Endothelial cell of umbilical vein (primary cell): ENCODE measurements around the gene KCTD17. TPM values are rescaled to one million over a fixed set of nuclear protein-coding genes. Genes with fewer than 3 reads are reported as not detected.

Source experiments
- BruUV-seq: library from RNA; stranded (reverse); fragments of 400-500 nt; replicated peaks from 2 replicates; lab custom pipeline; 2021; lab: Mats Ljungman, UMichigan
- CTCF ChIA-PET: fragments of 300-600, 350-600 bp; sonication (Branson Sonifier 250); formaldehyde crosslinking; loops from one replicate; lab custom pipeline; 2021; ENCODE audit warnings: antibody characterized with exemption, inconsistent platforms; lab: Charles Lee
- POLR2A ChIA-PET: fragments of 300-600, 350-600 bp; sonication (Branson Sonifier 250); formaldehyde crosslinking; loops from one replicate; lab custom pipeline; 2021; ENCODE audit warnings: antibody characterized with exemption, inconsistent platforms; lab: Charles Lee
- DNase-seq: peaks from one replicate; pipeline ENCODE4 v3.0.0-alpha.2; 2011; ENCODE audit warnings: low read depth, low spot score
- FAIRE-seq: peaks from 2 replicates; lab custom pipeline; 2011; peaks lifted over from hg19 to GRCh38; lab: Jason Lieb, UNC
- H2AFZ ChIP-seq: 2 replicates; pipeline ENCODE4 v1.6.0; 2012; ENCODE audit warnings: low read depth, low read length, control low read depth, inconsistent platforms
- H3K27ac ChIP-seq: 2 replicates; pipeline ENCODE4 v1.5.1; 2011; ENCODE audit warnings: low read depth, mild to moderate bottlenecking, control low read depth, low read length, moderate library complexity; ENCODE audit not compliant: insufficient read depth
- H3K27me3 ChIP-seq, 2 experiments: 2 replicates each; pipeline versions ENCODE4 v1.6.0 to v1.6.1; 2011; ENCODE audit warnings: low read length in 2 of 2, mixed read lengths in 1 of 2; ENCODE audit not compliant: control insufficient read depth in 2 of 2, insufficient read depth in 2 of 2
- H3K36me3 ChIP-seq, 2 experiments: 2 replicates in 1 of 2; 3 replicates in 1 of 2; pipeline ENCODE4 v1.5.1; 2011; ENCODE audit warnings: low read length in 2 of 2, mild to moderate bottlenecking in 1 of 2, moderate library complexity in 1 of 2; ENCODE audit not compliant: control insufficient read depth in 2 of 2, insufficient read depth in 2 of 2; ENCODE audit errors: extremely low read depth in 1 of 2
- H3K4me1 ChIP-seq: 3 replicates; pipeline ENCODE4 v1.5.1; 2011; ENCODE audit warnings: mild to moderate bottlenecking, low read length; ENCODE audit not compliant: control insufficient read depth, insufficient read depth; ENCODE audit errors: extremely low read depth
- H3K4me2 ChIP-seq: 2 replicates; pipeline ENCODE4 v1.6.1; 2011; ENCODE audit warnings: low read length, control low read depth, mixed read lengths; ENCODE audit not compliant: insufficient read depth
- H3K4me3 ChIP-seq, 3 experiments: fragments of 200-600 bp in 1 of 3; sonication (generic), shearing (Covaris generic) in 1 of 3; replicated peaks in 1 of 3; 2 replicates each; pipeline ENCODE4 v1.5.1; 2011 to 2016; ENCODE audit warnings: control low read depth in 3 of 3, low read length in 3 of 3, mild to moderate bottlenecking in 2 of 3, inconsistent platforms in 1 of 3, low read depth in 1 of 3, moderate library complexity in 1 of 3; ENCODE audit not compliant: insufficient read depth in 1 of 3
- H3K79me2 ChIP-seq: 2 replicates; pipeline ENCODE4 v1.6.0; 2012; ENCODE audit warnings: low read length, inconsistent platforms; ENCODE audit not compliant: control insufficient read depth, insufficient read depth
- H3K9ac ChIP-seq: replicated peaks from 2 replicates; pipeline ENCODE3; 2011; ENCODE audit warnings: low read length, control low read depth; ENCODE audit not compliant: insufficient read depth; ENCODE audit errors: extremely low read depth
- H3K9me1 ChIP-seq: replicated peaks from 3 replicates; pipeline ENCODE4 v1.6.0; 2011; ENCODE audit warnings: mild to moderate bottlenecking, low read length; ENCODE audit not compliant: control insufficient read depth, insufficient read depth; ENCODE audit errors: extremely low read depth
- H3K9me3 ChIP-seq: replicated peaks from 2 replicates; pipeline ENCODE4 v1.5.1; 2012; ENCODE audit warnings: low read length, inconsistent platforms; ENCODE audit not compliant: control insufficient read depth, insufficient read depth
- H4K20me1 ChIP-seq: replicated peaks from 2 replicates; pipeline ENCODE3; 2011; ENCODE audit warnings: mild to moderate bottlenecking, low read length; ENCODE audit not compliant: control insufficient read depth, insufficient read depth; ENCODE audit errors: extremely low read depth
- CTCF ChIP-seq, 2 donors: IDR thresholded peaks; 1 replicate in 1 of 2; 2 replicates in 1 of 2; pipeline ENCODE4 v1.5.1; 2011; ENCODE audit warnings: low read length in 2 of 2, mild to moderate bottlenecking in 2 of 2, moderate library complexity in 2 of 2, control low read depth in 1 of 2, inconsistent platforms in 1 of 2, low read depth in 1 of 2; ENCODE audit not compliant: insufficient read depth in 1 of 2; ENCODE audit errors: extremely low read depth in 1 of 2
- EZH2 ChIP-seq: IDR thresholded peaks from 2 replicates; pipeline ENCODE4 v1.6.1; 2012; ENCODE audit warnings: borderline replicate concordance, low read depth, mild to moderate bottlenecking, moderate library complexity, low read length, inconsistent platforms; ENCODE audit not compliant: severe bottlenecking
- FOS ChIP-seq: IDR thresholded peaks from 2 replicates; pipeline ENCODE4 v1.6.1; 2011; ENCODE audit warnings: mild to moderate bottlenecking, low read length, moderate library complexity, borderline replicate concordance; ENCODE audit not compliant: insufficient read depth
- GATA2 ChIP-seq: IDR thresholded peaks from 2 replicates; pipeline ENCODE4 v1.7.0; 2011; ENCODE audit warnings: low read depth, mild to moderate bottlenecking, moderate library complexity, mixed read lengths, low read length; ENCODE audit not compliant: insufficient read length, insufficient read depth
- JUN ChIP-seq: IDR thresholded peaks from 2 replicates; pipeline ENCODE4 v1.6.1; 2011; ENCODE audit warnings: borderline replicate concordance, low read depth; ENCODE audit not compliant: insufficient read length, insufficient read depth
- MAX ChIP-seq: IDR thresholded peaks from 2 replicates; pipeline ENCODE4 v1.6.1; 2011; ENCODE audit not compliant: insufficient read depth, insufficient read length
- MYC ChIP-seq: IDR thresholded peaks from one replicate; pipeline ENCODE4 v1.6.1; 2011; ENCODE audit warnings: mild to moderate bottlenecking, low read depth, low read length
- POLR2A ChIP-seq: IDR thresholded peaks from 2 replicates; pipeline ENCODE4 v1.6.1; 2012; ENCODE audit warnings: low read depth, mild to moderate bottlenecking, control low read depth, low read length
- POLR2AphosphoS5 ChIP-seq: IDR thresholded peaks from 2 replicates; pipeline ENCODE4 v1.6.1; 2012; ENCODE audit warnings: low read depth, mild to moderate bottlenecking, control low read depth, low read length, moderate library complexity; ENCODE audit not compliant: insufficient read depth
- dilution Hi-C: fragments of 300-500 bp; cut with MboI; formaldehyde crosslinking; loops from one replicate; pipeline ENCODE4 v1.15.0; 2019; ENCODE audit warnings: low sequenced_read_pairs; ENCODE audit not compliant: extremely low pct_ligation_motif_present
- intact Hi-C: fragments of 100-400 bp; cut with micrococcal nuclease; formaldehyde crosslinking; loops from one replicate; pipeline ENCODE4 v1.10.0; 2022
- polyA plus RNA-seq, 4 experiments: library from polyadenylated mRNA; depleted of rRNA in 3 of 4; stranded (reverse) in 3 of 4; unstranded in 1 of 4; fragments of >200 nt; gene quantifications; 2 replicates each; pipeline versions ENCODE4 v1.2.1 to v1.2.3, GENCODE V29; 2011 to 2012; ENCODE audit warnings: missing spikeins in 1 of 4
- total RNA-seq: library from RNA; stranded (reverse); gene quantifications from 2 replicates; pipeline ENCODE4 v1.2.3, GENCODE V29; 2021

Gene KCTD17
- total and polyA plus RNA-seq, 2 donors (not counting 3 experiments of a cell fraction or from before 2014, with no cell fraction given), result 59.2 to 73.0 TPM

GRCh38 chr22:37090920-37091695, 39.6 kb downstream of the KCTD17 start:
- Histone ChIP-seq H3K4me1 (no peaks in the 10 kb centered on the region), H4K20me1 (no peaks in the 10 kb centered on the region), H3K79me2 (no peaks in the 10 kb centered on the region), H3K9me3 (no peaks in the 10 kb centered on the region), H3K27me3 (peaks cover 0 to 1% of the 10 kb centered on the region in 2 experiments), H3K4me2 (no peak overlapping the region), H3K4me3 (no peak overlapping the region), H3K9ac (no peak overlapping the region), H3K9me1 (no peaks in the 10 kb centered on the region), H3K27ac (no peak overlapping the region), H3K36me3 (no peaks in the 10 kb centered on the region), H2AFZ (no peak overlapping the region)
- BruUV-seq, result no TSS peak
- FAIRE-seq (no peak), DNase-seq (no peak)
- ChIA-PET CTCF (interaction anchor here (1.5 kb wide), 1 partner anchor 108 kb away, joined by 5 read pairs; no protein-coding TSS in a partner anchor), POLR2A (no interaction called here)
- dilution Hi-C loops (no loop called here), intact Hi-C loops (no loop called here)
- TF ChIP-seq JUN (peak; percentile 13), MYC (no peak)

- TF ChIP-seq MYC (no peak), CTCF (IDR thresholded peaks at IDR 0.05; ENCODE audit: extremely low read depth in 1 of 2, insufficient read depth in 1 of 2, low read depth in 1 of 2, low read length in 2 of 2) (no peak), EZH2 (no peak), MAX (no peak), POLR2A (no peak), FOS (no peak), JUN (no peak), GATA2 (no peak), POLR2AphosphoS5 (no peak)
- H3K4me2 ChIP-seq, result no peak overlapping the region
- FAIRE-seq (no peak), DNase-seq (no peak)
- no peak overlapping the region for H3K27ac ChIP-seq
- H3K4me3 ChIP-seq, result no peak overlapping the region
- no peaks in the 10 kb centered on the region for H3K4me1 ChIP-seq
- H3K79me2 ChIP-seq, result no peaks in the 10 kb centered on the region
- no peak overlapping the region for H2AFZ ChIP-seq
- BruUV-seq, result no TSS peak
- no peaks in the 10 kb centered on the region for H3K9me3 ChIP-seq
- intact Hi-C loops, result no loop called here
- no peaks in the 10 kb centered on the region for H4K20me1 ChIP-seq
- H3K36me3 ChIP-seq, result no peaks in the 10 kb centered on the region
- CTCF ChIA-PET, result no interaction called here
- H3K27me3 ChIP-seq, result peaks cover 0 to 7% of the 10 kb centered on the region in 2 experiments
- no peak overlapping the region for H3K9ac ChIP-seq
- dilution Hi-C loops, result no loop called here
- POLR2A ChIA-PET, result no interaction called here
- H3K9me1 ChIP-seq, result no peaks in the 10 kb centered on the region
These were observed 40.5 kb downstream of the KCTD17 start for GRCh38 chr22:37091994-37092393.
